Suprapubic skin (tissue), 4 donors: ENCODE measurements around the gene ZMIZ2. TPM values are rescaled to one million over a fixed set of nuclear protein-coding genes. Genes with fewer than 3 reads are reported as not detected.

Source experiments
- DNase-seq, 2 donors: peaks; one replicate each; pipeline ENCODE4 v3.0.0-alpha.2; 2019; ENCODE audit warnings: low spot score in 2 of 2
- H3K27ac ChIP-seq: fragments of 200-600 bp; sonication (generic); one replicate; pipeline ENCODE4 v1.5.1; 2019
- H3K27me3 ChIP-seq: fragments of 200-600 bp; sonication (generic); one replicate; pipeline ENCODE4 v1.5.1; 2019
- H3K36me3 ChIP-seq: fragments of 200-600 bp; sonication (generic); one replicate; pipeline ENCODE4 v1.5.1; 2019
- H3K4me1 ChIP-seq: fragments of 200-600 bp; sonication (generic); one replicate; pipeline ENCODE4 v1.5.1; 2019
- H3K4me3 ChIP-seq: fragments of 200-600 bp; sonication (generic); one replicate; pipeline ENCODE4 v1.5.1; 2019; ENCODE audit warnings: mild to moderate bottlenecking
- H3K9me3 ChIP-seq: fragments of 200-600 bp; sonication (generic); one replicate; pipeline ENCODE4 v1.5.1; 2019
- EP300 ChIP-seq: sonication (generic); formaldehyde crosslinking; IDR thresholded peaks from one replicate; pipeline ENCODE4 v1.6.1; 2017; ENCODE audit warnings: antibody characterized with exemption
- POLR2A ChIP-seq, 2 donors: fragments of 450-650 bp; IDR thresholded peaks; one replicate each; pipeline ENCODE4 v1.6.1; 2017; ENCODE audit warnings: antibody characterized with exemption in 2 of 2, mild to moderate bottlenecking in 2 of 2, moderate library complexity in 2 of 2
- POLR2AphosphoS5 ChIP-seq, 3 donors: sonication (generic); formaldehyde crosslinking; IDR thresholded peaks; one replicate each; pipeline ENCODE4 v1.6.1; 2017; ENCODE audit warnings: antibody characterized with exemption in 3 of 3
- WGBS: methylation state at CpG from one replicate; pipeline ENCODE4 v1.1.5; 2018; 5-methylcytosine and 5-hydroxymethylcytosine counted together
- total RNA-seq, 4 donors: library from RNA; depleted of rRNA; stranded (reverse); fragments of >200 nt; gene quantifications; one replicate each; pipeline ENCODE4 v1.1.0, GENCODE V29; 2016
- TF ChIP-seq, protein P1 (sequence below), 2 donors: fragments of 200-600 bp in 1 of 2; fragments of 450-650 bp in 1 of 2; sonication (generic) in 1 of 2; IDR thresholded peaks; one replicate each; pipeline ENCODE4 v1.5.1; 2016 to 2019; ENCODE audit warnings: antibody characterized with exemption in 2 of 2, mild to moderate bottlenecking in 1 of 2, moderate library complexity in 1 of 2

Gene ZMIZ2
- total RNA-seq, 4 donors from 2014 or later = 26.4 to 97.8 (median 38.4) TPM

- H3K4me1 ChIP-seq = no peaks in the 10 kb centered on the region
- H3K4me3 ChIP-seq = no peak overlapping the region
- no peaks in the 10 kb centered on the region for H3K27me3 ChIP-seq
- DNase-seq = peak in 1 of 2 donors; percentile 13
- no peaks in the 10 kb centered on the region for H3K36me3 ChIP-seq
- no peaks in the 10 kb centered on the region for H3K9me3 ChIP-seq
- WGBS = 88% methylated on average over 6 of the region's 6 CpGs
- no peak overlapping the region for H3K27ac ChIP-seq
- TF ChIP-seq EP300 (no peak), POLR2A (IDR thresholded peaks at IDR 0.05) (no peak), POLR2AphosphoS5 (IDR thresholded peaks at IDR 0.05) (no peak)
- TF ChIP-seq, protein P1, sequence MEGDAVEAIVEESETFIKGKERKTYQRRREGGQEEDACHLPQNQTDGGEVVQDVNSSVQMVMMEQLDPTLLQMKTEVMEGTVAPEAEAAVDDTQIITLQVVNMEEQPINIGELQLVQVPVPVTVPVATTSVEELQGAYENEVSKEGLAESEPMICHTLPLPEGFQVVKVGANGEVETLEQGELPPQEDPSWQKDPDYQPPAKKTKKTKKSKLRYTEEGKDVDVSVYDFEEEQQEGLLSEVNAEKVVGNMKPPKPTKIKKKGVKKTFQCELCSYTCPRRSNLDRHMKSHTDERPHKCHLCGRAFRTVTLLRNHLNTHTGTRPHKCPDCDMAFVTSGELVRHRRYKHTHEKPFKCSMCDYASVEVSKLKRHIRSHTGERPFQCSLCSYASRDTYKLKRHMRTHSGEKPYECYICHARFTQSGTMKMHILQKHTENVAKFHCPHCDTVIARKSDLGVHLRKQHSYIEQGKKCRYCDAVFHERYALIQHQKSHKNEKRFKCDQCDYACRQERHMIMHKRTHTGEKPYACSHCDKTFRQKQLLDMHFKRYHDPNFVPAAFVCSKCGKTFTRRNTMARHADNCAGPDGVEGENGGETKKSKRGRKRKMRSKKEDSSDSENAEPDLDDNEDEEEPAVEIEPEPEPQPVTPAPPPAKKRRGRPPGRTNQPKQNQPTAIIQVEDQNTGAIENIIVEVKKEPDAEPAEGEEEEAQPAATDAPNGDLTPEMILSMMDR (IDR thresholded peaks at IDR 0.05) = no peak
Observed at GRCh38 chr7:44811571-44811970, 62.9 kb downstream of the ZMIZ2 start.

- DNase-seq = peak in 1 of 2 donors; percentile 18
- no peak overlapping the region for H3K4me3 ChIP-seq
- no peaks in the 10 kb centered on the region for H3K9me3 ChIP-seq
- H3K27me3 ChIP-seq = no peaks in the 10 kb centered on the region
- H3K4me1 ChIP-seq = no peaks in the 10 kb centered on the region
- whole genome bisulfite sequencing = 92% methylated on average over 2 of the region's 2 CpGs
- TF ChIP-seq, protein P1 (IDR thresholded peaks at IDR 0.05) = no peak
- no peak for TF ChIP-seq EP300
- no peak for TF ChIP-seq POLR2A (IDR thresholded peaks at IDR 0.05)
- no peak for TF ChIP-seq POLR2AphosphoS5 (IDR thresholded peaks at IDR 0.05)
- H3K36me3 ChIP-seq = no peaks in the 10 kb centered on the region
- no peak overlapping the region for H3K27ac ChIP-seq
Observed at GRCh38 chr7:44814919-44815318, 66.3 kb downstream of the ZMIZ2 start.

DNA sequence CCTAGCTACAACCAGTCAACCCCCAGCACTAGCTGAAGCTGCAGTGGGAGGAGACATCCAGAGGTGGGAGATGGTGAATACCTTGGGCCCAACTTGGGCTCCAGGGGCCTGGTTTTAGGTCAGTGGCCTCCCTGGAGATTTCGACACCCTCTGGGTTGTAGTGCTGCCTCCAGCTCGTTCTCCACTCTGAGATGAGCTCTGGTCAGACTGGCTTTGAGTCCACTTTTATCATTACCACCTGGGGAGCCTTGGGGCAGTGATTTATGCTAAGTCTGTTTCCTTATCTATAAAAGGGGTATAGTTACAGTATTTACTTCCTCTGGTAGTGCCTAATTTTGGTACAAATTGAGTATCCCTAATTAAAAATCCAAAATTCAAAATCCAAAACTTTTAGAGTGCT is 70.6 kb downstream of the ZMIZ2 start:
- Histone ChIP-seq H3K9me3 (no peaks in the 10 kb centered on the region), H3K4me1 (no peaks in the 10 kb centered on the region), H3K4me3 (no peak overlapping the region), H3K27ac (no peak overlapping the region), H3K27me3 (no peaks in the 10 kb centered on the region), H3K36me3 (no peaks in the 10 kb centered on the region)
- no peak for DNase-seq
- TF ChIP-seq POLR2AphosphoS5 (IDR thresholded peaks at IDR 0.05) (no peak), EP300 (no peak), POLR2A (IDR thresholded peaks at IDR 0.05) (no peak)
- TF ChIP-seq, protein P1 (IDR thresholded peaks at IDR 0.05) = no peak
- WGBS = 80% methylated on average over 2 of the region's 2 CpGs

Other genes starting within 250 kb of the ZMIZ2 start
- under 1 TPM in 1 of 4 donors, not detected in 3; 0.24 TPM for gene NPC1L1, start 207.5 kb upstream of the ZMIZ2 start, total RNA-seq
- gene DDX56, start 174.9 kb upstream of the ZMIZ2 start, total RNA-seq = 100 to 1,000 TPM in 1 of 4 donors, 10 to 100 TPM in 3; 58.3 to 109 (median 69.5) TPM
- 100 to 1,000 TPM in 1 of 4 donors, 10 to 100 TPM in 3; 76.8 to 101 (median 93.2) TPM for gene TMED4, start 166.6 kb upstream of the ZMIZ2 start, total RNA-seq
- gene OGDH, start 142.2 kb upstream of the ZMIZ2 start, total RNA-seq = 100 to 1,000 TPM in 3 of 4 donors, 10 to 100 TPM in 1; 98.6 to 146 (median 127) TPM
- gene PPIA, start 47.8 kb downstream of the ZMIZ2 start, total RNA-seq = 1,000 to 10,000 TPM; 1,253 to 2,742 (median 2,206) TPM
- 10 to 100 TPM; 55.1 to 85.2 (median 75.7) TPM for gene H2AZ2, start 99.2 kb downstream of the ZMIZ2 start, total RNA-seq
- 10 to 100 TPM; 28.1 to 39.3 (median 31.3) TPM for gene PURB, start 136.7 kb downstream of the ZMIZ2 start, total RNA-seq
- gene MYO1G, start 230.2 kb downstream of the ZMIZ2 start, total RNA-seq = 1 to 10 TPM in 3 of 4 donors, under 1 TPM in 1; 0.68 to 4.5 (median 1.6) TPM